NCI-H748 (cell line): ENCODE data around the gene RPL13A.

Source experiments
- DNase-seq: peaks from one replicate; lab custom pipeline; 2025; ENCODE audit not compliant: unreplicated experiment; lab: John Stamatoyannopoulos, UW

RPL13A gene

GRCh38 chr19:49479975-49480628 is 7.3 kb upstream of the RPL13A start:
- no peak for DNase-seq

- DNase-seq: no peak
Observed at GRCh38 chr19:49481020-49481683, 6.3 kb upstream of the RPL13A start.

- DNase-seq: no peak
Observed at GRCh38 chr19:49486232-49486631, 1.2 kb upstream of the RPL13A start.

GRCh38 chr19:49486710-49487276 is 615 bp upstream of the RPL13A start:
- DNase-seq: no peak

GRCh38 chr19:49488046-49488862 is 846 bp downstream of the RPL13A start:
- peak; percentile 40 for DNase-seq

- no peak for DNase-seq
Observed at GRCh38 chr19:49488863-49489537, 1.6 kb downstream of the RPL13A start.

GRCh38 chr19:49489601-49490167 is 2.3 kb downstream of the RPL13A start:
- no peak for DNase-seq

- no peak for DNase-seq
Observed at GRCh38 chr19:49490287-49491029, 3.0 kb downstream of the RPL13A start.

GRCh38 chr19:49491030-49491803 is 3.8 kb downstream of the RPL13A start:
- DNase-seq: no peak

GRCh38 chr19:49491804-49492572 is 4.6 kb downstream of the RPL13A start:
- no peak for DNase-seq

GRCh38 chr19:49492573-49493405 is 5.4 kb downstream of the RPL13A start:
- no peak for DNase-seq

- DNase-seq: no peak
Observed at GRCh38 chr19:49496574-49497008, 9.2 kb downstream of the RPL13A start.

GRCh38 chr19:49497047-49497788 is 9.8 kb downstream of the RPL13A start:
- DNase-seq: peak; percentile 49

GRCh38 chr19:49497789-49498103 is 10.3 kb downstream of the RPL13A start:
- no peak for DNase-seq

- DNase-seq: no peak
Observed at GRCh38 chr19:49498475-49498874, 11.1 kb downstream of the RPL13A start.

- no peak for DNase-seq
Observed at GRCh38 chr19:49499030-49499670, 11.7 kb downstream of the RPL13A start.
